Cardiac muscle cell (in vitro differentiated cells and primary cell): Measurements from ENCODE around the gene FMO1. TPM values are rescaled to one million over a fixed set of nuclear protein-coding genes. Genes with fewer than 3 reads are reported as not detected.

ENCODE experiments used
- DNase-seq, 2 donors: peaks; one replicate each; pipeline versions ENCODE4 v3.0.0 to v3.0.0-alpha.2; 2010 to 2017; ENCODE audit warnings: low read depth in 1 of 2, low spot score in 1 of 2
- H3K27ac ChIP-seq: fragments of 200-600 bp; sonication (generic); 2 replicates; pipeline ENCODE4 v1.5.1; 2016
- H3K27me3 ChIP-seq: fragments of 200-600 bp; sonication (generic); 2 replicates; pipeline ENCODE4 v1.6.0; 2016; ENCODE audit warnings: control low read depth
- H3K36me3 ChIP-seq: fragments of 200-600 bp; sonication (generic); 2 replicates; pipeline ENCODE4 v1.5.1; 2016; ENCODE audit warnings: control low read depth
- H3K4me1 ChIP-seq: fragments of 200-600 bp; sonication (generic); 2 replicates; pipeline ENCODE4 v1.8.1; 2017; ENCODE audit warnings: low read depth, mild to moderate bottlenecking, mixed run types
- H3K4me3 ChIP-seq: fragments of 200-600 bp; sonication (generic); 2 replicates; pipeline ENCODE4 v1.5.1; 2016; ENCODE audit warnings: mild to moderate bottlenecking
- H3K9me3 ChIP-seq: fragments of 200-600 bp; sonication (generic); 2 replicates; pipeline ENCODE4 v1.5.1; 2017; ENCODE audit warnings: low read depth, mild to moderate bottlenecking, control low read depth
- CTCF ChIP-seq: IDR thresholded peaks from 2 replicates; pipeline ENCODE4 v1.5.1; 2012; ENCODE audit warnings: low read depth, mild to moderate bottlenecking, low read length
- polyA plus RNA-seq: library from polyadenylated mRNA; unstranded; fragments of >200 nt; fragmentation: Nextera tagmentation; extraction: Ambion mirVana; gene quantifications from 2 replicates; pipeline ENCODE4 v1.2.1, GENCODE V29; 2016
- total RNA-seq: library from RNA; depleted of rRNA; stranded (reverse); fragments of >200 nt; gene quantifications from 2 replicates; pipeline ENCODE4 v1.2.3, GENCODE V29; 2016

Gene FMO1
- total and polyA plus RNA-seq, 2 experiments from 2014 or later = 0.06 TPM; not detected in 1

- peak; percentile 86 for TF ChIP-seq CTCF
- peak within 1 kb of the TSS; percentile 80 for H3K27ac ChIP-seq
- peak within 1 kb of the TSS; percentile 45 for H3K4me3 ChIP-seq
- peaks cover 11% of the 10 kb centered on the region for H3K4me1 ChIP-seq
- no peaks in the 10 kb centered on the region for H3K27me3 ChIP-seq
- H3K36me3 ChIP-seq = no peaks in the 10 kb centered on the region
- DNase-seq = peak; percentile 96 to 100
- H3K9me3 ChIP-seq = no peaks in the 10 kb centered on the region
Observed at GRCh38 chr1:171313835-171314320, 65.6 kb downstream of the FMO1 start, which contains the start of gene FMO4. TSS of gene FMO4 (plus strand) at chr1:171314183. CDS start at chr1:171319826, 5,643 bp downstream.

- no peaks in the 10 kb centered on the region for H3K27me3 ChIP-seq
- TF ChIP-seq CTCF = no peak
- DNase-seq = no peak
- no peak overlapping the region for H3K27ac ChIP-seq
- no peak overlapping the region for H3K4me3 ChIP-seq
- no peaks in the 10 kb centered on the region for H3K36me3 ChIP-seq
- peaks cover 22% of the 10 kb centered on the region for H3K4me1 ChIP-seq
- no peaks in the 10 kb centered on the region for H3K9me3 ChIP-seq
Observed at GRCh38 chr1:171329251-171329650, 81.0 kb downstream of the FMO1 start.

GRCh38 chr1:171334024-171334640, 85.8 kb downstream of the FMO1 start:
- Histone ChIP-seq H3K36me3 (no peaks in the 10 kb centered on the region), H3K4me1 (peaks cover under 1% of the 10 kb centered on the region), H3K27ac (no peak overlapping the region), H3K9me3 (no peaks in the 10 kb centered on the region), H3K27me3 (no peaks in the 10 kb centered on the region), H3K4me3 (no peak overlapping the region)
- TF ChIP-seq CTCF = no peak
- no peak for DNase-seq

Other genes with a start within 250 kb of the FMO1 start
- not detected in 2 replicates for gene FMO3, start 157.6 kb upstream of the FMO1 start, total RNA-seq
- not detected in 2 replicates for gene FMO3, start 157.6 kb upstream of the FMO1 start, polyA plus RNA-seq
- not detected in 2 replicates for gene FMO2, start 63.2 kb upstream of the FMO1 start, total RNA-seq
- gene FMO2, start 63.2 kb upstream of the FMO1 start, polyA plus RNA-seq = not detected in 2 replicates
- gene FMO4, start 65.7 kb downstream of the FMO1 start, total RNA-seq = 3.5 and 4.1 TPM in 2 replicates
- gene FMO4, start 65.7 kb downstream of the FMO1 start, polyA plus RNA-seq = 2.6 and 3.8 TPM in 2 replicates
- 49.1 and 70.0 TPM in 2 replicates for gene PRRC2C, start 237.0 kb downstream of the FMO1 start, total RNA-seq
- gene PRRC2C, start 237.0 kb downstream of the FMO1 start, polyA plus RNA-seq = 83.3 and 104 TPM in 2 replicates